Measurements from ENCODE around the gene GRIA4. TPM values are rescaled to one million over a fixed set of nuclear protein-coding genes. Genes with fewer than 3 reads are reported as not detected.

Gene GRIA4
- total RNA-seq, 1 experiment from 2014 or later: not detected

GRCh38 chr11:105953886-105954285 lies 344.0 kb downstream of the GRIA4 start:
- no peaks in the 10 kb centered on the region for H3K27me3 Mint-ChIP-seq (ENCODE audit: insufficient read depth, unreplicated experiment)
- ChIA-PET POLR2A (interaction anchor here (0.7 to 0.9 kb wide), 3 partner anchors 9 to 32 kb away, joined by 3 read pairs; no protein-coding TSS in a partner anchor), CTCF (interaction anchor here (0.7 kb wide), 1 partner anchor 607 kb away, joined by 4 read pairs; no protein-coding TSS in a partner anchor)
- H3K9me3 Mint-ChIP-seq (ENCODE audit: unreplicated experiment): no peaks in the 10 kb centered on the region
- no TSS peak for BruUV-seq (replicated peaks)
- H3K4me1 Mint-ChIP-seq (ENCODE audit: insufficient read depth, unreplicated experiment): no peaks in the 10 kb centered on the region
- no peak for DNase-seq (ENCODE audit: unreplicated experiment)
- TF ChIP-seq CTCF (IDR thresholded peaks at IDR 0.05; ENCODE audit: unreplicated experiment): no peak
- intact Hi-C loops (cut with micrococcal nuclease): no loop called here
- H3K36me3 Mint-ChIP-seq (ENCODE audit: insufficient read depth, unreplicated experiment): no peaks in the 10 kb centered on the region
- H3K27ac Mint-ChIP-seq (ENCODE audit: low read depth, unreplicated experiment): no peak overlapping the region
- H3K4me3 Mint-ChIP-seq (ENCODE audit: unreplicated experiment): no peak overlapping the region

- Mint-ChIP-seq H3K9me3 (ENCODE audit: unreplicated experiment) (no peaks in the 10 kb centered on the region), H3K27me3 (ENCODE audit: insufficient read depth, unreplicated experiment) (no peaks in the 10 kb centered on the region), H3K4me1 (ENCODE audit: insufficient read depth, unreplicated experiment) (no peaks in the 10 kb centered on the region), H3K4me3 (ENCODE audit: unreplicated experiment) (no peak overlapping the region), H3K36me3 (ENCODE audit: insufficient read depth, unreplicated experiment) (no peaks in the 10 kb centered on the region), H3K27ac (ENCODE audit: low read depth, unreplicated experiment) (no peak overlapping the region)
- CTCF ChIA-PET: no interaction called here
- DNase-seq (ENCODE audit: unreplicated experiment): no peak
- no peak for TF ChIP-seq CTCF (IDR thresholded peaks at IDR 0.05; ENCODE audit: unreplicated experiment)
- no TSS peak for BruUV-seq (replicated peaks)
- intact Hi-C loops (cut with micrococcal nuclease): no loop called here
- POLR2A ChIA-PET: no interaction called here
Observed at GRCh38 chr11:105960252-105961245, 350.7 kb downstream of the GRIA4 start.

GRCh38 chr11:105968021-105968697 lies 358.3 kb downstream of the GRIA4 start:
- no peaks in the 10 kb centered on the region for H3K9me3 Mint-ChIP-seq (ENCODE audit: unreplicated experiment)
- peaks cover 8% of the 10 kb centered on the region for H3K4me1 Mint-ChIP-seq (ENCODE audit: insufficient read depth, unreplicated experiment)
- ChIA-PET POLR2A (interaction anchor here (0.5 to 1.1 kb wide), 4 partner anchors 17 to 51 kb away, joined by 3 to 4 read pairs (median 3); no protein-coding TSS in a partner anchor), CTCF (no interaction called here)
- no peak for TF ChIP-seq CTCF (IDR thresholded peaks at IDR 0.05; ENCODE audit: unreplicated experiment)
- BruUV-seq (replicated peaks): no TSS peak
- H3K4me3 Mint-ChIP-seq (ENCODE audit: unreplicated experiment): no peak overlapping the region
- peak; percentile 74 for DNase-seq (ENCODE audit: unreplicated experiment)
- intact Hi-C loops (cut with micrococcal nuclease): no loop called here
- no peaks in the 10 kb centered on the region for H3K36me3 Mint-ChIP-seq (ENCODE audit: insufficient read depth, unreplicated experiment)
- H3K27me3 Mint-ChIP-seq (ENCODE audit: insufficient read depth, unreplicated experiment): no peaks in the 10 kb centered on the region
- H3K27ac Mint-ChIP-seq (ENCODE audit: low read depth, unreplicated experiment): no peak overlapping the region

GRCh38 chr11:105969756-105970155 lies 359.9 kb downstream of the GRIA4 start:
- H3K4me3 Mint-ChIP-seq (ENCODE audit: unreplicated experiment): no peak overlapping the region
- no peak for DNase-seq (ENCODE audit: unreplicated experiment)
- no peaks in the 10 kb centered on the region for H3K36me3 Mint-ChIP-seq (ENCODE audit: insufficient read depth, unreplicated experiment)
- CTCF ChIA-PET: interaction anchor here (0.6 kb wide), 1 partner anchor 99 kb away, joined by 4 read pairs; no protein-coding TSS in a partner anchor
- H3K4me1 Mint-ChIP-seq (ENCODE audit: insufficient read depth, unreplicated experiment): peaks cover 8% of the 10 kb centered on the region
- no peak overlapping the region for H3K27ac Mint-ChIP-seq (ENCODE audit: low read depth, unreplicated experiment)
- no peaks in the 10 kb centered on the region for H3K9me3 Mint-ChIP-seq (ENCODE audit: unreplicated experiment)
- intact Hi-C loops (cut with micrococcal nuclease): no loop called here
- H3K27me3 Mint-ChIP-seq (ENCODE audit: insufficient read depth, unreplicated experiment): no peaks in the 10 kb centered on the region
- no peak for TF ChIP-seq CTCF (IDR thresholded peaks at IDR 0.05; ENCODE audit: unreplicated experiment)
- POLR2A ChIA-PET: no interaction called here
- no TSS peak for BruUV-seq (replicated peaks)
